PFSK-1 (cell line): ENCODE data around the gene LENEP.

ENCODE experiments used
- FOXP2 ChIP-seq: optimal IDR thresholded peaks from 2 replicates; pipeline ENCODE3; 2011; ENCODE audit warnings: borderline replicate concordance, control low read depth, inconsistent platforms; ENCODE audit not compliant: insufficient read depth; ENCODE audit errors: extremely low read length, extremely low read depth
- POLR2AphosphoS5 ChIP-seq: IDR thresholded peaks from 2 replicates; pipeline ENCODE4 v1.6.1; 2012; ENCODE audit warnings: low read depth, mild to moderate bottlenecking, control low read depth, low read length, moderate library complexity
- TAF1 ChIP-seq: IDR thresholded peaks from 2 replicates; pipeline ENCODE4 v1.6.1; 2012; ENCODE audit warnings: low read length, control low read depth, borderline replicate concordance; ENCODE audit not compliant: insufficient read depth

- TF ChIP-seq POLR2AphosphoS5 (no peak), TAF1 (no peak), FOXP2 (no peak)
Observed at GRCh38 chr1:155039308-155039669, 45.9 kb downstream of the LENEP start.
